ENCODE results near the gene DEXI. TPM values are rescaled to one million over a fixed set of nuclear protein-coding genes. Genes with fewer than 3 reads are reported as not detected.

The DEXI gene
- total and polyA plus RNA-seq, 9 of the 15 experiments (the other 6 are each of a cell fraction or from before 2014, with no cell fraction given): 2.9 to 40.1 (median 22.0) TPM

- TF ChIP-seq USF1 (CRISPR knock-in tag; IDR thresholded peaks at IDR 0.05) (no peak), PHF20 (IDR thresholded peaks at IDR 0.05; ENCODE audit: partially characterized antibody) (peak; percentile 40), KHSRP (IDR thresholded peaks at IDR 0.05) (peak; percentile 77; the same call in 1 of the 2 replicates), RUNX1 (IDR thresholded peaks at IDR 0.05; ENCODE audit: low read depth) (peak; percentile 84; the same call in 1 of the 2 replicates), ZNF592 (IDR thresholded peaks at IDR 0.05) (peak; percentile 76), ZNF395 (CRISPR knock-in tag; IDR thresholded peaks at IDR 0.05) (peak; percentile 88; the same call in 1 of the 2 replicates), MEF2D (tag; conservative IDR thresholded peaks at IDR 0.05; ENCODE audit: low read depth) (peak; percentile 81; the same call in 1 of the 2 replicates), TOE1 (IDR thresholded peaks at IDR 0.05; ENCODE audit: borderline replicate concordance) (peak; percentile 84), TOE1 (CRISPR knock-in tag; IDR thresholded peaks at IDR 0.05; ENCODE audit: borderline replicate concordance, low read depth) (no peak), PML (IDR thresholded peaks at IDR 0.05; ENCODE audit: low read length) (peak; percentile 93), FOXA3 (CRISPR knock-in tag; conservative IDR thresholded peaks at IDR 0.05 in 1 of 2, IDR thresholded peaks at IDR 0.05 in 1 of 2) (0 out of 4 replicates have a peak, but pooled peaks of 1 of the 2 experiments have one; percentile 5), ZNF347 (CRISPR knock-in tag; IDR thresholded peaks at IDR 0.05; ENCODE audit: low read depth) (no peak), ZNF436 (CRISPR knock-in tag; IDR thresholded peaks at IDR 0.05) (no peak), TEAD1 (CRISPR knock-in tag; IDR thresholded peaks at IDR 0.05) (peak in 1 of 2 experiments; percentile 54; a peak in 2 of 4 replicates), EGR1 (conservative IDR thresholded peaks at IDR 0.05) (peak; percentile 90), ARID3A (IDR thresholded peaks at IDR 0.05; ENCODE audit: borderline replicate concordance, low read depth, low read length) (0 out of 2 replicates have a peak, but pooled peaks have one; percentile 17), ZBED1 (IDR thresholded peaks at IDR 0.05) (peak; percentile 88), TAF9B (IDR thresholded peaks at IDR 0.05; ENCODE audit: partially characterized antibody) (peak; percentile 84), KLF16 (IDR thresholded peaks at IDR 0.05) (peak; percentile 95), KDM5B (IDR thresholded peaks at IDR 0.05; ENCODE audit: insufficient replicate concordance, low read depth, low read length) (no peak)
Observed at GRCh38 chr16:10972108-10972818, 30.0 kb upstream of the DEXI start (continued).

All from K562 (cell line).